Measurements from ENCODE around the gene GSTO2. TPM values are rescaled to one million over a fixed set of nuclear protein-coding genes. Genes with fewer than 3 reads are reported as not detected.

Gene GSTO2
- total RNA-seq, 1 donor from 2014 or later: 7.8 TPM

DNA sequence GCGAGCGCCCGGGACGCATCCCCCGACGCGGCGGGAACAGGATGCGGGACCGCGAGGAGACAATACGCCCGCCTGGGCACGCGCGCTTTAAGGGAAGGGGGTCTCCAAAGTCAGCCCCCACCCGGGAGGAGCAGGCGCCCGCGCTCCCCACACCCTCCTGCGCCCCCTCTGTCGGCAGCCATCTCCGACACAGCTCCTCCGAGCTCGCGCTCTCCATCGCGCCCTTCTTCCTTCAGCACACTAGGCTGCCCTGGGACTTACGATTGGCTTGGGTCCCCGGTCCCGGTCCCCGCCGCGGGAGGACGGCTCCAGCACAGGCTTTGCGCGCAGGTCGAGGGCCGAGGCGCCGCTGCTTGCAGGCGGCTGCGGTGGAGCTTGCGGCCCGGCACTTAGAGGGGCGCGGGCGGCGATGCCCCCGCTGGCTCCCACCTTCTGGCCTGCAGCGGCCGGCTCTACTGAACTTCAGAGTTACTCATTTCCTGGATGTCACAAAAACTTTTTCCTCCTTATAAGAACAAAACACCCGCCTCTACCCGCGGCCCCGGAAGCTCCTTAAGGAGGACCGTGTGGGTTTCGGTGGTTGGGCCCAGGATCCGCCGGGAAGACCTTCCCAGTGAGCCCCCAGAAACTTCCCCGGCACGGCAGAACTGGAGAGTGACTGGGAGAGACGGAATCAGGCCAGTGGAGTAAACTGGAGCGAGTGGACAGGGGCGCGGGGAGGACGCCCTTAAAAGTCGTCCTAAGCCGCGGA lies 69.2 kb downstream of the GSTO2 start, which contains the start of gene ITPRIP:
Gene ITPRIP, minus strand, starts transcription at position 481 of the 751 bp plus-strand sequence. CDS start 22,414 bp downstream, outside the sequence.
- TF ChIP-seq, protein P1, sequence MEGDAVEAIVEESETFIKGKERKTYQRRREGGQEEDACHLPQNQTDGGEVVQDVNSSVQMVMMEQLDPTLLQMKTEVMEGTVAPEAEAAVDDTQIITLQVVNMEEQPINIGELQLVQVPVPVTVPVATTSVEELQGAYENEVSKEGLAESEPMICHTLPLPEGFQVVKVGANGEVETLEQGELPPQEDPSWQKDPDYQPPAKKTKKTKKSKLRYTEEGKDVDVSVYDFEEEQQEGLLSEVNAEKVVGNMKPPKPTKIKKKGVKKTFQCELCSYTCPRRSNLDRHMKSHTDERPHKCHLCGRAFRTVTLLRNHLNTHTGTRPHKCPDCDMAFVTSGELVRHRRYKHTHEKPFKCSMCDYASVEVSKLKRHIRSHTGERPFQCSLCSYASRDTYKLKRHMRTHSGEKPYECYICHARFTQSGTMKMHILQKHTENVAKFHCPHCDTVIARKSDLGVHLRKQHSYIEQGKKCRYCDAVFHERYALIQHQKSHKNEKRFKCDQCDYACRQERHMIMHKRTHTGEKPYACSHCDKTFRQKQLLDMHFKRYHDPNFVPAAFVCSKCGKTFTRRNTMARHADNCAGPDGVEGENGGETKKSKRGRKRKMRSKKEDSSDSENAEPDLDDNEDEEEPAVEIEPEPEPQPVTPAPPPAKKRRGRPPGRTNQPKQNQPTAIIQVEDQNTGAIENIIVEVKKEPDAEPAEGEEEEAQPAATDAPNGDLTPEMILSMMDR (IDR thresholded peaks at IDR 0.05): peak; percentile 23
- H3K4me3 ChIP-seq: peak within 1 kb of the TSS; percentile 97
- no peaks in the 10 kb centered on the region for H3K27me3 ChIP-seq (ENCODE audit: low read depth)
- peak; percentile 86 to 87 for ATAC-seq
- H3K9me3 ChIP-seq: no peaks in the 10 kb centered on the region
- peak within 1 kb of the TSS; percentile 99 for H3K27ac ChIP-seq
- peak; percentile 89 for DNase-seq
- H3K4me1 ChIP-seq: peaks cover 57% of the 10 kb centered on the region
- no peaks in the 10 kb centered on the region for H3K36me3 ChIP-seq
- intact Hi-C loops (cut with DNase I): no loop called here

DNA sequence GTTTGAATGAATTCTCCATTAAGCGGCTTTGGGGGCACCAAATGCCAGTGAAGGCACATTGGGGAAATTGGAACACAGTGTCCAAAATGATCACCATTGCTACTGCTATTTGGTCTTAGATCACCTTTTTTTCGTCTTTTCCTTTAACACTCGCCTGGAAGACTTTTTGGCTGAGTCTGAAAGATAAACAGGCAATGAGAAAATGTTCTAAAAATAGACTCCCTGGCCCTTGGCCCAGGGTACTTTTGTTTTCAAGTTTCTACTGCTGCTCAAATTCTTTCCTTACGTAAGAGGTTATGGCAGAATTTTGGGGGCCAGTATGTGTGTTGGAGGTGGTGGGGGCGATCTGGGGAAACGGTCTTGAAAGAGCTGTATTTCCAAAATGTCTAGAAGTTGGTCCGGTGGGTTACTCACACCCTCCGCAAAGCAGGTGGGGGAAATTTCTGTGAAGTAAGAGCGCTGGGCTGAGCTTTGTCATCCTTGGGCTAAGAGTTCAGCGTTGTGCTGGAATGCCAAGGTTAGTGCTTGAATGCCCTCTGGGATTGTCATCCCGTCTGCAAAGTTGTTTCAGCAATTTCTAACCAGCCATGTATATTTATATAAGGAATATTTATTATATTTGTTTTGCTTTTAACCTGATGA lies 70.6 kb downstream of the GSTO2 start:
- Histone ChIP-seq H3K36me3 (no peaks in the 10 kb centered on the region), H3K4me1 (peaks cover 44% of the 10 kb centered on the region), H3K27ac (peak overlapping the region; percentile 99), H3K9me3 (no peaks in the 10 kb centered on the region), H3K4me3 (peak overlapping the region; percentile 97), H3K27me3 (ENCODE audit: low read depth) (no peaks in the 10 kb centered on the region)
- peak; percentile 42 to 61 for ATAC-seq
- TF ChIP-seq, protein P1 (IDR thresholded peaks at IDR 0.05): no peak
- intact Hi-C loops (cut with DNase I): no loop called here
- DNase-seq: no peak

DNA sequence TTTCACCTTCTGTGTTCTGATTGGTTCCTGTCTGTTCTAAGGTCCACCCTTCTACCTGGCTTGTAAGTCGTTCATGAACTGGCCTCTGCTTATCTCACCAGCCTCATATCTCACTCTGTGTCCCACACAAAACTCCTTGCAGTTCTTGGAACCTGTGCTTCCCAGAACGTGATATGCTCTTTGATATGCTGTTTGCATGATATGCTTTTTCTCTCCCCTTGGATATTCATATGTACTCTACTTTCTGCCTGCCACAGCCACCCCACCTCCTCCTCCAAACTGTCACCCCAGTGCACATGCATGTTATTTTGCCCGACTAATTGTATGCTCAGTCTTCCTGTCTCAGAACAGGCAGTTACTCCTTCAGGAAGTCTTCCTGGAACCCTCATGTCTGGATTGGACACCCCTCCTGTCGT lies 71.1 kb downstream of the GSTO2 start:
- ATAC-seq (peak; percentile 35 to 58), DNase-seq (no peak)
- H3K4me3 ChIP-seq: peak overlapping the region; percentile 97

DNA sequence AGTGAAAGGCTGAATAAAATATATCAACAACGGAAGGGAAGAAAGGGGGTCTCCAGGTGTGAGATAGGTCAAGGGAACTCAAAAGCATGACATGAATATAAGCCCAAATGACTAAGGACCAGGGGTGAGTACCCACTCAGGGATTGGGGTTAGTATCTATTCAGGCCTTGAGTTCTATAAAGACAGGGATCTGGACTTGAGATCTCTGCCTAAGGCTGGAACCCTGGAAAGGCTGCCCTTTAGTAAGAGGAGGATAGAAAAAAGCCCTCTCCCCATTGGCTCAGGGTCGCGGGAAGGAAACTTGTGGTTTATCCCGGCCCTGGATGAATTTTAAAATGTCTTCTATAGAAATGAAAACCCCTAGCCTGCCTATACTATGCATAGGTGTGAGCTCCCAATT lies 71.7 kb downstream of the GSTO2 start:
- H3K27ac ChIP-seq: peak overlapping the region; percentile 99
- DNase-seq (no peak), ATAC-seq (no peak)
- TF ChIP-seq, protein P1 (IDR thresholded peaks at IDR 0.05): no peak
- H3K9me3 ChIP-seq: no peaks in the 10 kb centered on the region
- H3K27me3 ChIP-seq (ENCODE audit: low read depth): no peaks in the 10 kb centered on the region
- intact Hi-C loops (cut with DNase I): no loop called here
- no peak overlapping the region for H3K4me3 ChIP-seq
- H3K4me1 ChIP-seq: peaks cover 34% of the 10 kb centered on the region
- H3K36me3 ChIP-seq: no peaks in the 10 kb centered on the region

More for the DNA sequence above, 71.1 kb downstream of the GSTO2 start:
- peaks cover 39% of the 10 kb centered on the region for H3K4me1 ChIP-seq
- H3K27ac ChIP-seq: peak overlapping the region; percentile 99
- intact Hi-C loops (cut with DNase I): no loop called here
- no peaks in the 10 kb centered on the region for H3K9me3 ChIP-seq
- no peaks in the 10 kb centered on the region for H3K27me3 ChIP-seq (ENCODE audit: low read depth)
- TF ChIP-seq, protein P1 (IDR thresholded peaks at IDR 0.05): no peak
- no peaks in the 10 kb centered on the region for H3K36me3 ChIP-seq

DNA sequence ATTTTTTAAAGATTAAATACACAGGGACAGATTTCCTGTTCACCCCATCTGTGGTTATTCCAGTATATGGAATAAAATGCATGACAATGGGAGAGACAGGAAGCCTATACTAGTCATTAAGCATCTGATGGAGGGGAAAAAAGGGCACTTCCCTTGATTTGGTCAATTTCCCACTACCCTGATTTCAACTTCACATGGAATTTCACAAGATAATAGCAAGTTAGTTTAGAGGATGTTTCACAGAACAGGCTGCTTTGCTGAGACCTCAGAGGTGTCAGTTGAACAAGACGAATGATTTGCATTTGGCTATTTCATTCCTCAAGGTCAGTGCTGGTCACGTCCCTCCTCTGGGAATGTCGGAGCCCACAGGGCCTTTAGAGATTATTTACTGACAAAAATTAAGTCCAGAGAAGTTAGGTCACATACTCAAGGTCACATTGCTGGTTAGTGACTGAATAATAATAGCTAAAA lies 74.0 kb downstream of the GSTO2 start:
- no peak for ATAC-seq
- no peak overlapping the region for H3K27ac ChIP-seq

More for the DNA sequence above, 74.0 kb downstream of the GSTO2 start:
- TF ChIP-seq, protein P1 (IDR thresholded peaks at IDR 0.05): no peak
- Histone ChIP-seq H3K9me3 (no peaks in the 10 kb centered on the region), H3K4me1 (peaks cover 20% of the 10 kb centered on the region), H3K36me3 (no peaks in the 10 kb centered on the region), H3K27me3 (ENCODE audit: low read depth) (no peaks in the 10 kb centered on the region), H3K4me3 (no peak overlapping the region)
- intact Hi-C loops (cut with DNase I): no loop called here
- DNase-seq: no peak
